SK-N-SH treated with all-trans-retinoic acid at 6 μM for 48 hours (cell line): ENCODE measurements around the gene PEX11G.

Source experiments
- ATAC-seq: fragments of 200-7000 bp; cut with Tn5 transposase; 3 replicates; pipeline ENCODE4 v1.9.1; 2020; ENCODE audit warnings: mild to moderate bottlenecking, moderate library complexity
- ARNTL ChIP-seq: fragments of 450-650 bp; formaldehyde crosslinking; IDR thresholded peaks from 2 replicates; pipeline ENCODE4 v1.5.0; 2020; ENCODE audit warnings: low read depth, mild to moderate bottlenecking, moderate library complexity, borderline replicate concordance
- BACH2 ChIP-seq: fragments of 250-450 bp; sonication (Bioruptor Pico); IDR thresholded peaks from 2 replicates; pipeline ENCODE4 v1.9.0; 2021; ENCODE audit warnings: mild to moderate bottlenecking, borderline replicate concordance
- ESRRG ChIP-seq: fragments of 250-450 bp; sonication (Bioruptor Pico); IDR thresholded peaks from 2 replicates; pipeline ENCODE4 v1.6.1; 2021; ENCODE audit warnings: mild to moderate bottlenecking
- GLIS3 ChIP-seq: fragments of 250-450 bp; sonication (Bioruptor Pico); IDR thresholded peaks from 2 replicates; pipeline ENCODE4 v1.5.0; 2020; ENCODE audit warnings: mild to moderate bottlenecking, moderate library complexity
- ISL1 ChIP-seq: fragments of 250-450 bp; sonication (Bioruptor Pico); IDR thresholded peaks from 2 replicates; pipeline ENCODE4 v2.1.2; 2022; ENCODE audit warnings: mild to moderate bottlenecking, moderate library complexity
- OSR1 ChIP-seq: fragments of 250-450 bp; sonication (Bioruptor Pico); IDR thresholded peaks from 2 replicates; pipeline ENCODE4 v1.8.0; 2022; ENCODE audit warnings: moderate library complexity, mild to moderate bottlenecking, inconsistent platforms
- PPARA ChIP-seq: fragments of 250-450 bp; sonication (Bioruptor Pico); IDR thresholded peaks from 2 replicates; pipeline ENCODE4 v1.5.0; 2020; ENCODE audit warnings: mild to moderate bottlenecking, borderline replicate concordance
- RARB ChIP-seq: fragments of 250-450 bp; sonication (Bioruptor Pico); IDR thresholded peaks from 2 replicates; pipeline ENCODE4 v1.8.0; 2021; ENCODE audit warnings: mild to moderate bottlenecking, moderate library complexity
- TCF4 ChIP-seq: fragments of 250-450 bp; sonication (Bioruptor Pico); IDR thresholded peaks from 2 replicates; pipeline ENCODE4 v1.8.0; 2021; ENCODE audit warnings: mild to moderate bottlenecking, moderate library complexity, borderline replicate concordance
- TOX ChIP-seq: fragments of 250-450 bp; sonication (Bioruptor Pico); IDR thresholded peaks from 2 replicates; pipeline ENCODE4 v1.8.0; 2021; ENCODE audit warnings: mild to moderate bottlenecking, moderate library complexity, borderline replicate concordance
- ZC3H10 ChIP-seq: fragments of 250-450 bp; sonication (Bioruptor Pico); IDR thresholded peaks from 2 replicates; pipeline ENCODE4 v1.5.1; 2021; ENCODE audit warnings: mild to moderate bottlenecking, moderate library complexity
- ZFP30 ChIP-seq: fragments of 450-650 bp; formaldehyde crosslinking; IDR thresholded peaks from 2 replicates; pipeline ENCODE4 v1.5.0; 2022; ENCODE audit warnings: mild to moderate bottlenecking, moderate library complexity
- ZNF8 ChIP-seq: fragments of 450-650 bp; formaldehyde crosslinking; IDR thresholded peaks from 2 replicates; pipeline ENCODE4 v1.5.0; 2020; ENCODE audit warnings: mild to moderate bottlenecking, moderate library complexity
- TF ChIP-seq, protein P1 (sequence below): fragments of 250-450 bp; sonication (Bioruptor Pico); IDR thresholded peaks from 2 replicates; pipeline ENCODE4 v1.5.0; 2020; ENCODE audit warnings: mild to moderate bottlenecking, moderate library complexity
- TF ChIP-seq, protein P2 (sequence below): fragments of 250-450 bp; sonication (Bioruptor Pico); IDR thresholded peaks from 2 replicates; pipeline ENCODE4 v1.8.0; 2021; ENCODE audit warnings: low read depth, mild to moderate bottlenecking, moderate library complexity, borderline replicate concordance
- TF ChIP-seq, protein P3 (sequence below): fragments of 250-450 bp; sonication (Bioruptor Pico); IDR thresholded peaks from 2 replicates; pipeline ENCODE4 v1.8.0; 2020; ENCODE audit warnings: mild to moderate bottlenecking, moderate library complexity, borderline replicate concordance
- TF ChIP-seq, protein P4 (sequence below): fragments of 250-450 bp; sonication (Bioruptor Pico); IDR thresholded peaks from 2 replicates; pipeline ENCODE4 v1.5.1; 2020; ENCODE audit warnings: low read depth, mild to moderate bottlenecking, moderate library complexity
- TF ChIP-seq, protein P5 (sequence below): fragments of 250-450 bp; sonication (Bioruptor Pico); IDR thresholded peaks from 2 replicates; pipeline ENCODE4 v1.5.1; 2021; ENCODE audit warnings: mild to moderate bottlenecking, moderate library complexity

PEX11G gene

DNA sequence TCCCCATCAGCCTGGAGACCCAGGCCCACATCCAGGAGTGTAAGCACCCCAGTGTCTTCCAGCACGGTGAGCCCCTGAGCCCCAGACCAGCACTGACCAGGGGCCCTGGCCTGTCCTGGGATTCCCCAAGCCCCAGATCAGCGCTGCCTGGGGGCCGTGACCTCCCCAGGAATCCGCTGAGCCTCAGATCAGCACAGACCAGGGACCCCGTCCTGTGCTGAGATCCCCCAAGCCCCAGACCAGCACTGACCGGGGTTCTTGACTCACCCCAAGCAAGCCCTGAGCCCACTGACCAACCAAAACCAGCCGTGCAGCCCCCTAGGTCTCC is 39.3 kb upstream of the PEX11G start:
- no peak for ATAC-seq

DNA sequence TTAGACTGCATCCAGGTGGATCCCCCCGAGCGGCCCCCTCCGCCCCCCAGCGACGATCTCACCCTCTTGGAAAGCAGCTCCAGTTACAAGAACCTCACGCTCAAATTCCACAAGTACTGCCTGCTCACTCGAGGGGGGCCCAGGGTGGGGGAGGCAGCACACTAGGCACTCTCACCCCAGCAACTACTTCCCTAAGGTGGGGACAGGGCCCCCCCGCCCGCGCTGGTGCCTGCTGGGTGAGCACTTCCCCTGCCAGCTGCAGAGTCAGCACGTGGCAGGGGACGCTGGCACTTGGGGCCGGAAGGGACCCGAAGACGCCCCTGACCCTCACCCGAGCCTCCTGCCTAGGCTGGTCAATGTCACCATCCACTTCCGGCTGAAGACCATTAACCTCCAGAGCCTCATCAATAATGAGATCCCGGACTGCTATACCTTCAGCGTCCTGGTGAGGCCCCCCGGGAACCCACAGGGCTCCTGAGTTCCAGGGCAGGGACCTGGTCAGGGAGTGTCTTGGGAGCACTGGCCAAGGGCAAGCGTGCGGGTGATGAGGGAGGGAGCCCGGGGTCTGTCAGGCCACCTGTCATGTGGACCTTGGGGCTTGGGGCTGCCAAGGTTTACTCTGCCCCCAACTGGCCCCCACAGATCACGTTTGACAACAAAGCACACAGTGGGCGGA is 38.8 kb upstream of the PEX11G start:
- no peak for ATAC-seq
- TF ChIP-seq, protein P1, sequence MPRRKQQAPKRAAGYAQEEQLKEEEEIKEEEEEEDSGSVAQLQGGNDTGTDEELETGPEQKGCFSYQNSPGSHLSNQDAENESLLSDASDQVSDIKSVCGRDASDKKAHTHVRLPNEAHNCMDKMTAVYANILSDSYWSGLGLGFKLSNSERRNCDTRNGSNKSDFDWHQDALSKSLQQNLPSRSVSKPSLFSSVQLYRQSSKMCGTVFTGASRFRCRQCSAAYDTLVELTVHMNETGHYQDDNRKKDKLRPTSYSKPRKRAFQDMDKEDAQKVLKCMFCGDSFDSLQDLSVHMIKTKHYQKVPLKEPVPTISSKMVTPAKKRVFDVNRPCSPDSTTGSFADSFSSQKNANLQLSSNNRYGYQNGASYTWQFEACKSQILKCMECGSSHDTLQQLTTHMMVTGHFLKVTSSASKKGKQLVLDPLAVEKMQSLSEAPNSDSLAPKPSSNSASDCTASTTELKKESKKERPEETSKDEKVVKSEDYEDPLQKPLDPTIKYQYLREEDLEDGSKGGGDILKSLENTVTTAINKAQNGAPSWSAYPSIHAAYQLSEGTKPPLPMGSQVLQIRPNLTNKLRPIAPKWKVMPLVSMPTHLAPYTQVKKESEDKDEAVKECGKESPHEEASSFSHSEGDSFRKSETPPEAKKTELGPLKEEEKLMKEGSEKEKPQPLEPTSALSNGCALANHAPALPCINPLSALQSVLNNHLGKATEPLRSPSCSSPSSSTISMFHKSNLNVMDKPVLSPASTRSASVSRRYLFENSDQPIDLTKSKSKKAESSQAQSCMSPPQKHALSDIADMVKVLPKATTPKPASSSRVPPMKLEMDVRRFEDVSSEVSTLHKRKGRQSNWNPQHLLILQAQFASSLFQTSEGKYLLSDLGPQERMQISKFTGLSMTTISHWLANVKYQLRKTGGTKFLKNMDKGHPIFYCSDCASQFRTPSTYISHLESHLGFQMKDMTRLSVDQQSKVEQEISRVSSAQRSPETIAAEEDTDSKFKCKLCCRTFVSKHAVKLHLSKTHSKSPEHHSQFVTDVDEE (CRISPR knock-in tag): no peak
- TF ChIP-seq, protein P2, sequence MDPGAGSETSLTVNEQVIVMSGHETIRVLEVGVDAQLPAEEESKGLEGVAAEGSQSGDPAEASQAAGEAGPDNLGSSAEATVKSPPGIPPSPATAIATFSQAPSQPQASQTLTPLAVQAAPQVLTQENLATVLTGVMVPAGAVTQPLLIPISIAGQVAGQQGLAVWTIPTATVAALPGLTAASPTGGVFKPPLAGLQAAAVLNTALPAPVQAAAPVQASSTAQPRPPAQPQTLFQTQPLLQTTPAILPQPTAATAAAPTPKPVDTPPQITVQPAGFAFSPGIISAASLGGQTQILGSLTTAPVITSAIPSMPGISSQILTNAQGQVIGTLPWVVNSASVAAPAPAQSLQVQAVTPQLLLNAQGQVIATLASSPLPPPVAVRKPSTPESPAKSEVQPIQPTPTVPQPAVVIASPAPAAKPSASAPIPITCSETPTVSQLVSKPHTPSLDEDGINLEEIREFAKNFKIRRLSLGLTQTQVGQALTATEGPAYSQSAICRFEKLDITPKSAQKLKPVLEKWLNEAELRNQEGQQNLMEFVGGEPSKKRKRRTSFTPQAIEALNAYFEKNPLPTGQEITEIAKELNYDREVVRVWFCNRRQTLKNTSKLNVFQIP (CRISPR knock-in tag): no peak
- TF ChIP-seq TCF4 (CRISPR knock-in tag) (no peak), ZFP30 (CRISPR knock-in tag) (no peak), GLIS3 (no peak), RARB (CRISPR knock-in tag) (no peak), ZNF8 (CRISPR knock-in tag) (no peak), ESRRG (CRISPR knock-in tag) (no peak), ZC3H10 (CRISPR knock-in tag) (no peak), BACH2 (CRISPR knock-in tag) (no peak), ISL1 (CRISPR knock-in tag) (no peak), OSR1 (CRISPR knock-in tag) (no peak), TOX (no peak), PPARA (no peak), ARNTL (no peak)
- TF ChIP-seq, protein P3, sequence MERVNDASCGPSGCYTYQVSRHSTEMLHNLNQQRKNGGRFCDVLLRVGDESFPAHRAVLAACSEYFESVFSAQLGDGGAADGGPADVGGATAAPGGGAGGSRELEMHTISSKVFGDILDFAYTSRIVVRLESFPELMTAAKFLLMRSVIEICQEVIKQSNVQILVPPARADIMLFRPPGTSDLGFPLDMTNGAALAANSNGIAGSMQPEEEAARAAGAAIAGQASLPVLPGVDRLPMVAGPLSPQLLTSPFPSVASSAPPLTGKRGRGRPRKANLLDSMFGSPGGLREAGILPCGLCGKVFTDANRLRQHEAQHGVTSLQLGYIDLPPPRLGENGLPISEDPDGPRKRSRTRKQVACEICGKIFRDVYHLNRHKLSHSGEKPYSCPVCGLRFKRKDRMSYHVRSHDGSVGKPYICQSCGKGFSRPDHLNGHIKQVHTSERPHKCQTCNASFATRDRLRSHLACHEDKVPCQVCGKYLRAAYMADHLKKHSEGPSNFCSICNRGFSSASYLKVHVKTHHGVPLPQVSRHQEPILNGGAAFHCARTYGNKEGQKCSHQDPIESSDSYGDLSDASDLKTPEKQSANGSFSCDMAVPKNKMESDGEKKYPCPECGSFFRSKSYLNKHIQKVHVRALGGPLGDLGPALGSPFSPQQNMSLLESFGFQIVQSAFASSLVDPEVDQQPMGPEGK: no peak
- TF ChIP-seq, protein P4, sequence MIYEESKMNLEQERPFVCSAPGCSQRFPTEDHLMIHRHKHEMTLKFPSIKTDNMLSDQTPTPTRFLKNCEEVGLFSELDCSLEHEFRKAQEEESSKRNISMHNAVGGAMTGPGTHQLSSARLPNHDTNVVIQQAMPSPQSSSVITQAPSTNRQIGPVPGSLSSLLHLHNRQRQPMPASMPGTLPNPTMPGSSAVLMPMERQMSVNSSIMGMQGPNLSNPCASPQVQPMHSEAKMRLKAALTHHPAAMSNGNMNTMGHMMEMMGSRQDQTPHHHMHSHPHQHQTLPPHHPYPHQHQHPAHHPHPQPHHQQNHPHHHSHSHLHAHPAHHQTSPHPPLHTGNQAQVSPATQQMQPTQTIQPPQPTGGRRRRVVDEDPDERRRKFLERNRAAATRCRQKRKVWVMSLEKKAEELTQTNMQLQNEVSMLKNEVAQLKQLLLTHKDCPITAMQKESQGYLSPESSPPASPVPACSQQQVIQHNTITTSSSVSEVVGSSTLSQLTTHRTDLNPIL: no peak

More for the DNA sequence above, 39.3 kb upstream of the PEX11G start:
- no peak for TF ChIP-seq ISL1 (CRISPR knock-in tag)
- TF ChIP-seq, protein P5, sequence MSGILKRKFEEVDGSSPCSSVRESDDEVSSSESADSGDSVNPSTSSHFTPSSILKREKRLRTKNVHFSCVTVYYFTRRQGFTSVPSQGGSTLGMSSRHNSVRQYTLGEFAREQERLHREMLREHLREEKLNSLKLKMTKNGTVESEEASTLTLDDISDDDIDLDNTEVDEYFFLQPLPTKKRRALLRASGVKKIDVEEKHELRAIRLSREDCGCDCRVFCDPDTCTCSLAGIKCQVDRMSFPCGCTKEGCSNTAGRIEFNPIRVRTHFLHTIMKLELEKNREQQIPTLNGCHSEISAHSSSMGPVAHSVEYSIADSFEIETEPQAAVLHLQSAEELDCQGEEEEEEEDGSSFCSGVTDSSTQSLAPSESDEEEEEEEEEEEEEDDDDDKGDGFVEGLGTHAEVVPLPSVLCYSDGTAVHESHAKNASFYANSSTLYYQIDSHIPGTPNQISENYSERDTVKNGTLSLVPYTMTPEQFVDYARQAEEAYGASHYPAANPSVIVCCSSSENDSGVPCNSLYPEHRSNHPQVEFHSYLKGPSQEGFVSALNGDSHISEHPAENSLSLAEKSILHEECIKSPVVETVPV (CRISPR knock-in tag): no peak

DNA sequence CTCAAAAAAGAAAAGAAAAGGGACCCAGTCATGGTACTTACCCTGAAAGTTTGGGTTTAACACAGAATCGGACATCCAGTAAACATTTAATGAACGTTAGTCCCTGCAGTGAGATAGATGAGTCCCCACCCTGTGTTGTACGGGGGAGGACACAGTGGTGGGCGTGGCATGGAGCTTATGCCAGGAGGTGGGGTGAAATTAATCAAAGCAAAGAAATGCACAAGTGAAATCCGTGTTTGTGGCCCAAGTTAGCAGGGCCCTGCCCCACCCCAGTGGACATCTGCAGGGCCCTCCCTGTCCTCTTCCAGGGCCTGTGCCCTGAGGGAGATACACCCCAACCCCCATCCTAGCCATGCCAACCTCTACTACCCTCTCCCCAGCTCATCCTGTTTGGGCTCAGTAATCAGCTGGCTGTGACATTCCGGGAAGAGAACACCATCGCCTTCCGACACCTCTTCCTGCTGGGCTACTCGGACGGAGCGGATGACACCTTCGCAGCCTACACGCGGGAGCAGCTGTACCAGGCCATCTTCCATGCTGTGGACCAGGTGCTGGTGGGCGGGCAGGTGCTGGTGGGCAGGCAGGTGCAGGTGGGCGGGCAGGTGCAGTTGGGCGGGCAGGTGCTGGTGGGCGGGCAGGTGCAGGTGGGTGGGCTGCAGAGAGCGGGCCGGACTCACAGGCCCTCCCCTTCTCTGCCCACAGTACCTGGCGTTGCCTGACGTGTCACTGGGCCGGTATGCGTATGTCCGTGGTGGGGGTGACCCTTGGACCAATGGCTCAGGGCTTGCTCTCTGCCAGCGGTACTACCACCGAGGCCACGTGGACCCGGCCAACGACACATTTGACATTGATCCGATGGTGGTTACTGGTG is 37.5 kb upstream of the PEX11G start:
- no peak for ATAC-seq
- no peak for TF ChIP-seq ARNTL
- TF ChIP-seq BACH2 (CRISPR knock-in tag): no peak
- TF ChIP-seq ZFP30 (CRISPR knock-in tag): no peak
- TF ChIP-seq, protein P4: no peak
- TF ChIP-seq, all 23 proteins: peak for 0
